Stimulated activated CD8-positive, alpha-beta memory T cell treated with anti-CD3 and anti-CD28 coated beads, Interleukin-4, amount 100 ng/mL, for 4 hours (primary cell): ENCODE results near the gene TPX2.

Source experiments
- DNase-seq, 2 donors: peaks; one replicate each; pipeline ENCODE4 v3.0.0-alpha.2; 2020; ENCODE audit warnings: low read depth in 2 of 2, low spot score in 1 of 2

Gene TPX2, protein sequence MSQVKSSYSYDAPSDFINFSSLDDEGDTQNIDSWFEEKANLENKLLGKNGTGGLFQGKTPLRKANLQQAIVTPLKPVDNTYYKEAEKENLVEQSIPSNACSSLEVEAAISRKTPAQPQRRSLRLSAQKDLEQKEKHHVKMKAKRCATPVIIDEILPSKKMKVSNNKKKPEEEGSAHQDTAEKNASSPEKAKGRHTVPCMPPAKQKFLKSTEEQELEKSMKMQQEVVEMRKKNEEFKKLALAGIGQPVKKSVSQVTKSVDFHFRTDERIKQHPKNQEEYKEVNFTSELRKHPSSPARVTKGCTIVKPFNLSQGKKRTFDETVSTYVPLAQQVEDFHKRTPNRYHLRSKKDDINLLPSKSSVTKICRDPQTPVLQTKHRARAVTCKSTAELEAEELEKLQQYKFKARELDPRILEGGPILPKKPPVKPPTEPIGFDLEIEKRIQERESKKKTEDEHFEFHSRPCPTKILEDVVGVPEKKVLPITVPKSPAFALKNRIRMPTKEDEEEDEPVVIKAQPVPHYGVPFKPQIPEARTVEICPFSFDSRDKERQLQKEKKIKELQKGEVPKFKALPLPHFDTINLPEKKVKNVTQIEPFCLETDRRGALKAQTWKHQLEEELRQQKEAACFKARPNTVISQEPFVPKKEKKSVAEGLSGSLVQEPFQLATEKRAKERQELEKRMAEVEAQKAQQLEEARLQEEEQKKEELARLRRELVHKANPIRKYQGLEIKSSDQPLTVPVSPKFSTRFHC

DNA sequence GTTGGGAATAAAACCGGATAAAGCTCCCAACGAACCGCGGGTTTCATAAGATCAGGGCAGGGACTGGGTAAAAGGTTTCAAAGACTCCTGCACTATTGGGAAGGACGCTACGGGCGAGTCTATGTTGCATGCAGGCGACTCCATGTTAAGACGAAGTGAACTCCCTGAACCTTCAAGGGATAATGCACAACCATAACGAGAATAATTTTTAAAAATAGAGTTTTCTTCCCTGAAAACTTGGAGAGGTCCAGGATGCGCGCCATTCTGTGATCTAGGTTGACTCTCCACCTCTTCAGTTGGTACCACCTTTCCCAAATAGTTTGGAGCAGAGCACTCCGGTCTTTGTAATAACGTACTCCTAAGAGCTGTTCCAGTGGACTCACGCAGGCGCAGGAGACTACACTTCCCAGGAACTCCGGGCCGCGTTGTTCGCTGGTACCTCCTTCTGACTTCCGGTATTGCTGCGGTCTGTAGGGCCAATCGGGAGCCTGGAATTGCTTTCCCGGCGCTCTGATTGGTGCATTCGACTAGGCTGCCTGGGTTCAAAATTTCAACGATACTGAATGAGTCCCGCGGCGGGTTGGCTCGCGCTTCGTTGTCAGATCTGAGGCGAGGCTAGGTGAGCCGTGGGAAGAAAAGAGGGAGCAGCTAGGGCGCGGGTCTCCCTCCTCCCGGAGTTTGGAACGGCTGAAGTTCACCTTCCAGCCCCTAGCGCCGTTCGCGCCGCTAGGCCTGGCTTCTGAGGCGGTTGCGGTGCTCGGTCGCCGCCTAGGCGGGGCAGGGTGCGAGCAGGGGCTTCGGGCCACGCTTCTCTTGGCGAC, at the start of gene TPX2:
TPX2 (plus strand) TSS at position 562 of the 821 bp plus-strand sequence. CDS start 18,187 bp downstream, outside the sequence.
- DNase-seq, result peak; percentile 63 to 72

- no peak for DNase-seq
These were observed 48.9 kb upstream of the TPX2 start for GRCh38 chr20:31690124-31690666.

DNA sequence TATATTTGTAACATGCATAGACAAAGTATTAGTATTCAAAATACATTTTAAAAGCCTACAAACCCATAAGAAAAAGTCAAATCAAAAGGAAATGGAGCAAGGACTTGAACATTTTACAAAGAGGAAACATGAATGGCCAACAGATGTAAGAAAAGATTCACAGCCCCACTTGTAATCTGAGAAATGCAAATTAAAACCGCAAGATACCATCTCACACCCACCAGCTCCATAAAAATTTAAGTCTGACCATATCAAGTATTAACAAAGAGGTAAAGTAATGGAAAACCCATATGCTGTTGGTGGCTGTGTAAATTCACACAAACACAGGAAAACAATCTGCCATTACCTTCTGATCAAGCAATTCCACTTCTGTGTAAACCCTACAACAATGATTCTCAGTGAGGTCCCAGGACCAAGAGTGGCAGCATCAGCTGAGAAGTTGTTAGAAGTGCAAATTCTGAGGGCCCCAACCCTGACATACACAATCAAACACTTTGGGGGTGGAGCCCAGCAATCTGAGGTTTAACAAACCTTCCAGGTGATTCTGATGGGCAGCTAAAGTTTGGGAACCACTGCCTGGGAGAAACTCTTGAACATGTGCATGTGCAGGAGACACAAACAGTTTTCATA, 47.3 kb upstream of the TPX2 start:
- DNase-seq, result no peak

- DNase-seq, result no peak
These were observed 45.7 kb upstream of the TPX2 start for GRCh38 chr20:31693402-31693801.

DNA sequence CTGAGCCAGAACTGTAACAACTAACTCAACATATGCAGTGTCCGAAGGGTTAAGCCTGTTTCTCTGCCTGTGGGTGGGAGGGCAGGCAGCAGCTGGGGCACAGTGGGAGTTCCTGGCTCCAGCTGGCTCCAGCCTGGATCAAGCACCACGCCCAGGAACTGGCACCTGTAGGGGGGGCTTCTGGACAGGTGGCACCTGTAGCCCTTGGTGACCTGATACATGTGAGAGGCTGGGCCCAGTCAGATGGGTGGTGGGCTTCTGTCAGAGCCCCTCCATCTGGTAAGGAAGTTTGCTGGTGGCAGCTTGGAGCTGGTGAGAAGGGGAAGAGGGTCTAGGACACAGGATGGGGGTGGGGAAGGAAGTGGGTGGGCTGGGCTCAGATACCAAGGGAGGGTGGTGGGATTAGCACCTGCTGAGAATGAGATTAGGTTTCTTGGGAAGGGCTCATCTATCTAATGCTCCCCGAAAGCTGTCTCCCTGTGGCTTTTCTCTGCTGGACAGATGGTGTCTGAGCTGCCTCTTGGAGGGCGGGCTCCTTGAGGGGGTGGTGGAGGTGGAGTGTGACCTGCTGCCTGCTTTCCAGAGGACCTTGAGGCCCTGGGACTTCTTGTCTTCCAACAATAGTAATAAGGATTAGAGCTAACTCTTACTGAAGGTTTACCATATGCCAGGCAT, 45.0 kb upstream of the TPX2 start:
- DNase-seq, result no peak

- no peak for DNase-seq
These were observed 44.1 kb upstream of the TPX2 start for GRCh38 chr20:31694842-31695593.

- no peak for DNase-seq
These were observed 43.0 kb upstream of the TPX2 start for GRCh38 chr20:31695849-31696804.

DNA sequence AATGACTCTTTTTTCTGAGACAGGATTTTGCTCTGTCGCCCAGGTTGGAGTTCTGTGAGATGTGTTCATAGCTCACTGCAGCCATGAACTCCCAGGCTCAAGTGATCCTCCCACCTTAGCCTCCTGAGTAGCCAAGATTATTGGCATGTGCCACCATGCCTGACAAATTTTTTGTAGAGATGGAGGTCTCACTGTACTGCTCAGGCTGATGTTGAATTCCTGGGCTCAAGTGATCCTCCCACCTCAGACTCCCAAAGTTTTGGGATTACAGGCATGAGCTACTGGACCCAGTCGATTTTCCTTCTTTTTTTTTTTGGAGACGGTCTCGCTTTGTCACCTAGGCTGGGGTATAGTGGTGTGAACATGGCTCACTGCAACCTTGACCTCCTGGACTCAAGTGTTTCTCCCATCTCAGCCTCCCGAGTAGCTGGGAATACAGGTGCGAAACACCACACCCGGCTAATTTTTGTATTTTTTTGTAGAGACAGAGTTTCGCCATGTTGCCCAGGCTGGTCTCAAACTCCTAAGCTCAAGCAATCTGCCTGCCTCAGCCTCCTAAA, 40.8 kb upstream of the TPX2 start:
- no peak for DNase-seq

DNA sequence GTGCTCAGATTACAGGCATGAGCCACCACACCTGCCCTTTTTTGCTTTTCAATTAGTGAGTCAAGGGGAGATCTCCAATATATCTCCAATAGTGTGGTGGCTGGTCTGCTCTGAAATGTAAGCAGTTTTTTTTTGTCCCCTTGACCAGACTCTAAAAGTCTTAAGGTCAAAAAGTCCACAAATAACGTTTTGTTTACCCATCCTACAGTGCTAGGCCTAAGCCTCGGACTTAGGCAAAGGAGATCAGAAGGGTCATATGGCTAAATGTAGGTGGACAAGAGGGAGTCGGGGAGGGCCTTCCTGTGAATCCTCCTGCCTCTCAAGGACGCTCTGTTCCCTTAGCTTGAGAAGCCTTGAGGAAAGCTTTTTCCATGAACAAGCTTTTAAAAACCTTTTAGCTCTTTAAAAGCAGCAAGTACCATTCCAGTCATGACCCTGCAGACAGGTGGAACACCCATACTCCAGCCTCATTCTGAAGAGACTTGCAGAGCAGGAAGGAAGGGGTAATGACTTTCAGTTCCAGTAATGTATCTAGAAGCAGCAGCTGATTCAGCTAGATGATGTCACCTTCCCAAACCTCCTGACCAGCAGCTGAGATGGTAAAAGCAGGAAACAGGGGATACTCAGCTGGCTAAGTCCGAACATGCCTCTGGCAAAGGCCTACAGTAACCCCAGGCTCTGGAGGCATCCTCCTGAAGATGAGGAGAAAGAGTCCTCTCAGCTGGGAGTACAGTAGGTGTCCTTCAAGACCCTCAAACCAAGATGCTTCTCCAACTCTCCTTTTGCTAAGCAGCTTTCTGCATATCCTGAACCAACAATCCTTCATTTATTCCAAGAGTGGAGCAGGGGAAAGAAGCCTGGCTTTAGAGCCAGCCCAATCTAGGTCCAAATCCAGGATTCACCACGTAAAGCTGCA, 40.0 kb upstream of the TPX2 start:
- DNase-seq, result no peak

- no peak for DNase-seq
These were observed 39.0 kb upstream of the TPX2 start for GRCh38 chr20:31699801-31700728.

- DNase-seq, result no peak
These were observed 38.3 kb upstream of the TPX2 start for GRCh38 chr20:31700747-31701146.

DNA sequence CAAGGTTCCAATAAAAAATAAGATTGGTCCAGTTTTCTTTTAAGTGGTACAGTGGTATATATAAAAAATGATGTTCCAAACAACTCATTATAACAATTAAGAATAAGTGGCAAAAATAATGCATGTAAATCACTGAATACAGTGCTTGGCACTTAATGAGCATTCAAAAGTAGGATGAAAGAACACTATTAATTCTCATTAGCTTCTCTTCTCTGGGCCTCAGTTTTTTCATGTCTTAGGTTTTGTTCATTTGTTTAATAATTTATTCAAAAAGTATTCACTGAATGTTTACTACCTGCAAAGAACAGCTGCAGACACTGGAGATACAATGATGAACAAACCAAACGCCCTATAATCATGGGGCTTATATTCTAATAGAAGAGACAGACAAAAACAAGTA, 37.5 kb upstream of the TPX2 start:
- DNase-seq, result no peak

- no peak for DNase-seq
These were observed 34.6 kb upstream of the TPX2 start for GRCh38 chr20:31704225-31705119.

DNA sequence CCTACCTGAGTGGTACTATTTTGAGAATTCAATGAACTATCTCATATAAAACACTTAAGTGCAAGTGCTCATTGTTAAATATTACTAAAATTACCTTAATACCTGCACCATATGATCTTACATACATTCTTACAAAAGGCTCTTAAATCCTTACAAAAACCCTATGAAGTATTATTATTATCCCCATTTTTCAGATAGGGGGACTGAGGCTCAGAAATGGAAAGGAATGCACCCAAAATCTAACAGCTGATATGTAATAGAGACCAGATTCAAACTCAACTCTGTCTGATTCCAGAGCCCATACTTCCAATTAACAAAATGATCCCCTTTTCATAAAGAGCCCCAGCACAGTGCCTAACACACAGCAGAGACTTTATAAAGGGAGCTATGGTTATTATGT, 33.9 kb upstream of the TPX2 start:
- no peak for DNase-seq
